Adrenal gland (tissue), 12 donors: Measurements from ENCODE around the gene HAS3. TPM values are rescaled to one million over a fixed set of nuclear protein-coding genes. Genes with fewer than 3 reads are reported as not detected.

Source experiments
- DNase-seq, 7 donors: peaks; one replicate each; pipeline ENCODE4 v3.0.0-alpha.2; 2019 to 2020
- H3K27ac ChIP-seq, 5 donors: fragments of 200-600 bp; sonication (generic) in 4 of 5; 1 replicate in 3 of 5; 2 replicates in 2 of 5; pipeline versions ENCODE4 v1.5.1 to v1.8.0; 2016 to 2020; ENCODE audit warnings: mild to moderate bottlenecking in 1 of 5
- H3K27me3 ChIP-seq: fragments of 200-600 bp; 2 replicates; pipeline ENCODE4 v1.8.0; 2021
- H3K36me3 ChIP-seq, 2 donors: fragments of 200-600 bp; replicated peaks in 1 of 2; 1 replicate in 1 of 2; 2 replicates in 1 of 2; pipeline versions ENCODE4 v1.5.1 to v1.8.0; 2018 to 2022
- H3K4me1 ChIP-seq, 2 donors: fragments of 200-600 bp; replicated peaks in 1 of 2; 1 replicate in 1 of 2; 2 replicates in 1 of 2; pipeline versions ENCODE4 v1.5.1 to v1.8.0; 2018 to 2021
- H3K4me3 ChIP-seq, 4 donors: fragments of 200-600 bp; sonication (generic) in 3 of 4; one replicate each; pipeline ENCODE4 v1.5.1; 2016 to 2018
- H3K9me3 ChIP-seq, 3 donors: fragments of 200-600 bp; sonication (generic) in 1 of 3; replicated peaks in 1 of 3; 1 replicate in 2 of 3; 2 replicates in 1 of 3; pipeline versions ENCODE4 v1.5.1 to v1.8.0; 2016 to 2021
- POLR2A ChIP-seq, 2 donors: fragments of 450-650 bp; IDR thresholded peaks; one replicate each; pipeline ENCODE4 v1.6.1; 2017; ENCODE audit warnings: antibody characterized with exemption in 2 of 2, mild to moderate bottlenecking in 2 of 2, moderate library complexity in 1 of 2
- WGBS, 4 donors: extraction: QIAGEN DNeasy Blood & Tissue Kit in 2 of 4; methylation state at CpG; one replicate each; pipeline versions ENCODE4 v1.1.5 to v1.1.7; 2013 to 2017; 5-methylcytosine and 5-hydroxymethylcytosine counted together
- intact Hi-C, 2 donors: fragments of 100-400 bp; cut with DNase I; formaldehyde crosslinking; loops; one replicate each; pipeline versions ENCODE4 v1.14.1 to v1.15.0; 2022 to 2023
- polyA plus RNA-seq, 3 donors: library from polyadenylated mRNA; stranded (reverse); fragments of 200-250 nt in 2 of 3; fragments of 350-450 nt in 1 of 3; fragmentation: Illumina TruSeq in 1 of 3; extraction: RNeasy Lipid Tissue Mini Kit (QIAGEN cat#74804) in 1 of 3; gene quantifications; one replicate each; pipeline ENCODE4 v1.2.3, GENCODE V29; 2013 to 2014
- total RNA-seq, 9 donors: library from RNA; depleted of rRNA in 4 of 9; stranded (reverse); fragments of >200 nt in 4 of 9; fragments of 120-200 nt in 1 of 9; fragmentation: NEBNext Ultra II Directional in 1 of 9; extraction: Animal tissue kit (Norgen Biotek cat#: 25700) in 1 of 9; gene quantifications; one replicate each; pipeline versions ENCODE4 v1.1.0 to v1.2.4, GENCODE V29; 2013 to 2023
- TF ChIP-seq, protein P1 (sequence below), 6 experiments: fragments of 450-650 bp in 4 of 6; fragments of 200-600 bp in 2 of 6; sonication (generic) in 1 of 6; IDR thresholded peaks; 1 replicate in 5 of 6; 2 replicates in 1 of 6; pipeline versions ENCODE4 v1.5.1 to v1.8.0; 2016 to 2021; ENCODE audit warnings: antibody characterized with exemption in 6 of 6, mild to moderate bottlenecking in 2 of 6, moderate library complexity in 1 of 6
- donor health status: healthy with polysubstance abuse.
- donor health status: Bipolar disorder and iron deficiency.
- donor health status: DM: yes; HTN: yes; CAD: no.
- donor health status: DM: no; HTN: no; CAD: no.
- donor health status: DM: no; HTN: no; CAD: no.
- donor health status: DM: yes; HTN: yes; CAD: no.

HAS3 gene
- total and polyA plus RNA-seq, 12 donors: 0.06 to 1.2 (median 0.43) TPM

GRCh38 chr16:69109486-69110270 lies 4.2 kb downstream of the HAS3 start:
- Histone ChIP-seq H3K36me3 (peaks cover 0 to 15% of the 10 kb centered on the region in 2 donors), H3K27ac (no peak overlapping the region), H3K9me3 (no peaks in the 10 kb centered on the region), H3K27me3 (peaks cover 8% of the 10 kb centered on the region), H3K4me3 (no peak overlapping the region), H3K4me1 (peaks cover 14 to 22% of the 10 kb centered on the region in 2 donors)
- 94 to 98% (median 96%) methylated on average over 28 to 48 of the region's 48 CpGs for WGBS, 4 donors
- TF ChIP-seq POLR2A (IDR thresholded peaks at IDR 0.05): no peak
- TF ChIP-seq, protein P1, sequence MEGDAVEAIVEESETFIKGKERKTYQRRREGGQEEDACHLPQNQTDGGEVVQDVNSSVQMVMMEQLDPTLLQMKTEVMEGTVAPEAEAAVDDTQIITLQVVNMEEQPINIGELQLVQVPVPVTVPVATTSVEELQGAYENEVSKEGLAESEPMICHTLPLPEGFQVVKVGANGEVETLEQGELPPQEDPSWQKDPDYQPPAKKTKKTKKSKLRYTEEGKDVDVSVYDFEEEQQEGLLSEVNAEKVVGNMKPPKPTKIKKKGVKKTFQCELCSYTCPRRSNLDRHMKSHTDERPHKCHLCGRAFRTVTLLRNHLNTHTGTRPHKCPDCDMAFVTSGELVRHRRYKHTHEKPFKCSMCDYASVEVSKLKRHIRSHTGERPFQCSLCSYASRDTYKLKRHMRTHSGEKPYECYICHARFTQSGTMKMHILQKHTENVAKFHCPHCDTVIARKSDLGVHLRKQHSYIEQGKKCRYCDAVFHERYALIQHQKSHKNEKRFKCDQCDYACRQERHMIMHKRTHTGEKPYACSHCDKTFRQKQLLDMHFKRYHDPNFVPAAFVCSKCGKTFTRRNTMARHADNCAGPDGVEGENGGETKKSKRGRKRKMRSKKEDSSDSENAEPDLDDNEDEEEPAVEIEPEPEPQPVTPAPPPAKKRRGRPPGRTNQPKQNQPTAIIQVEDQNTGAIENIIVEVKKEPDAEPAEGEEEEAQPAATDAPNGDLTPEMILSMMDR (IDR thresholded peaks at IDR 0.05): no peak
- DNase-seq: no peak
- intact Hi-C loops: loop anchor here in 1 of 2 donors (10.0 kb wide), 1 partner anchor 205 kb away; no protein-coding TSS in a partner anchor

GRCh38 chr16:69110406-69110805 lies 5.0 kb downstream of the HAS3 start:
- DNase-seq: no peak
- Histone ChIP-seq H3K9me3 (no peaks in the 10 kb centered on the region), H3K4me1 (peaks cover 14 to 21% of the 10 kb centered on the region in 2 donors), H3K27me3 (peaks cover 8% of the 10 kb centered on the region), H3K4me3 (no peak overlapping the region), H3K27ac (no peak overlapping the region), H3K36me3 (peaks cover 0 to 20% of the 10 kb centered on the region in 2 donors)
- TF ChIP-seq, protein P1 (IDR thresholded peaks at IDR 0.05): no peak
- TF ChIP-seq POLR2A (IDR thresholded peaks at IDR 0.05): no peak
- WGBS, 4 donors: 91 to 96% (median 94%) methylated on average over 7 of the region's 7 CpGs
- intact Hi-C loops: no loop called here

GRCh38 chr16:69111216-69111875 lies 5.9 kb downstream of the HAS3 start:
- no peaks in the 10 kb centered on the region for H3K9me3 ChIP-seq
- no peak for TF ChIP-seq POLR2A (IDR thresholded peaks at IDR 0.05)
- TF ChIP-seq, protein P1 (IDR thresholded peaks at IDR 0.05): no peak
- no peak overlapping the region for H3K4me3 ChIP-seq
- H3K36me3 ChIP-seq: peaks cover 0 to 20% of the 10 kb centered on the region in 2 donors
- DNase-seq: no peak
- peaks cover 8% of the 10 kb centered on the region for H3K27me3 ChIP-seq
- peaks cover 13 to 15% of the 10 kb centered on the region in 2 donors for H3K4me1 ChIP-seq
- intact Hi-C loops: no loop called here
- H3K27ac ChIP-seq: no peak overlapping the region
- WGBS, 4 donors: 86 to 95% (median 91%) methylated on average over 6 of the region's 6 CpGs

DNA sequence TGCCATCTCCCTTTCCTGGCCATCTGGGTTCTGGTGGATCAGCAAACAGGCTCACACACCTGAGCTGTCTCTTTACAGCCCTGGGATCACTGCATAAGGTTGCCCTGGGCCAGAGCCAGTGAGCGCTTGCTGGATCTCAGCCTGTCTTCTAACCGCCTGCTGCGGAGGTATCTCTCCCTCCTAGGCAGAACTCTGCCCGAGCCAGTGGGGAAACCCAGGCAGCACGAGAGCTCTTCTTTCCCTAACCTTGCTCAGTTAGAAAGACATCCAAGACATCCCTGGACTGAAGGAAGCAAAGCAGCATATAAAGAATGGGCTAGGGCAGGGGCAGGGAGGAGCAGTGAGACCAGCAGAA lies 6.4 kb downstream of the HAS3 start:
- H3K36me3 ChIP-seq: peaks cover 0 to 25% of the 10 kb centered on the region in 2 donors
- DNase-seq: no peak
- no peaks in the 10 kb centered on the region for H3K9me3 ChIP-seq
- TF ChIP-seq POLR2A (IDR thresholded peaks at IDR 0.05): no peak
- TF ChIP-seq, protein P1 (IDR thresholded peaks at IDR 0.05): no peak
- peaks cover 8 to 10% of the 10 kb centered on the region in 2 donors for H3K4me1 ChIP-seq
- H3K27ac ChIP-seq: no peak overlapping the region
- intact Hi-C loops: no loop called here
- WGBS, 4 donors: 91 to 98% (median 93%) methylated on average over 5 of the region's 5 CpGs
- H3K4me3 ChIP-seq: no peak overlapping the region
- peaks cover 8% of the 10 kb centered on the region for H3K27me3 ChIP-seq
